K562 (cell line): ENCODE results near the gene HES5. TPM values are rescaled to one million over a fixed set of nuclear protein-coding genes. Genes with fewer than 3 reads are reported as not detected.
A peak's percentile ranks its signal among the peaks of the same experiment; 100 is the strongest.

Experiments used
- ATAC-seq: fragments of 200-7000 bp; cut with Tn5 transposase; 3 replicates; pipeline ENCODE4 v1.9.1; 2020; ENCODE audit warnings: moderate library complexity
- BruUV-seq: library from RNA; stranded (reverse); fragments of 400-500 nt; replicated peaks from 2 replicates; lab custom pipeline; 2021; lab: Mats Ljungman, UMichigan
- CTCF ChIA-PET: fragments of 300-600 bp; formaldehyde crosslinking; extraction: SDS; loops from one replicate; lab custom pipeline; 2021; ENCODE audit warnings: low intra/inter-chr PET ratio; lab: Yijun Ruan, JAX
- POLR2A ChIA-PET: fragments of 300-600, 350-650 bp; sonication (Branson Sonifier 250); formaldehyde crosslinking; extraction: SDS; loops from one replicate; lab custom pipeline; 2021; ENCODE audit warnings: antibody characterized with exemption, inconsistent platforms; lab: Yijun Ruan, JAX
- DNase-seq, 4 experiments: peaks; one replicate each; pipeline versions ENCODE4 v3.0.0 to v3.0.0-alpha.2; 2011 to 2018; ENCODE audit warnings: low spot score in 3 of 4, mixed read lengths in 3 of 4; ENCODE audit errors: extremely low read depth in 1 of 4
- FAIRE-seq: peaks from 2 replicates; lab custom pipeline; 2011; peaks lifted over from hg19 to GRCh38; lab: Jason Lieb, UNC
- H2AFZ ChIP-seq: 2 replicates; pipeline ENCODE4 v1.6.0; 2011; ENCODE audit warnings: low read depth, low read length, control low read depth, inconsistent platforms
- H3K27ac ChIP-seq: fragments of 200-600 bp; 3 replicates; pipeline ENCODE4 v1.8.0; 2011; ENCODE audit warnings: low read depth, mild to moderate bottlenecking, control low read depth, inconsistent platforms, low read length, moderate library complexity, mixed read lengths; ENCODE audit errors: extremely low read depth
- H3K27me3 ChIP-seq, 2 experiments: fragments of 300-600 bp in 1 of 2; 2 replicates in 1 of 2; 3 replicates in 1 of 2; pipeline versions ENCODE4 v1.6.0 to v1.8.0; 2011; ENCODE audit warnings: inconsistent platforms in 2 of 2, low read length in 2 of 2, mild to moderate bottlenecking in 1 of 2, mixed read lengths in 1 of 2, moderate library complexity in 1 of 2; ENCODE audit not compliant: control insufficient read depth in 2 of 2, insufficient read depth in 2 of 2
- H3K36me3 ChIP-seq: fragments of 300-600 bp; 3 replicates; pipeline ENCODE4 v1.8.0; 2011; ENCODE audit warnings: mild to moderate bottlenecking, low read length, inconsistent platforms; ENCODE audit not compliant: control insufficient read depth, insufficient read depth
- H3K4me1 ChIP-seq, 2 experiments: fragments of 200-600 bp in 1 of 2; replicated peaks in 1 of 2; 2 replicates in 1 of 2; 3 replicates in 1 of 2; pipeline versions ENCODE4 v1.5.1 to v1.8.0; 2011; ENCODE audit warnings: inconsistent platforms in 2 of 2, low read length in 2 of 2, mild to moderate bottlenecking in 1 of 2, mixed read lengths in 1 of 2, moderate library complexity in 1 of 2; ENCODE audit not compliant: control insufficient read depth in 2 of 2, insufficient read depth in 2 of 2
- H3K4me2 ChIP-seq: 2 replicates; pipeline ENCODE4 v1.6.1; 2011; ENCODE audit warnings: low read length, control low read depth, inconsistent platforms, mixed read lengths; ENCODE audit not compliant: insufficient read depth
- H3K4me3 ChIP-seq: fragments of 200-600 bp; sonication (generic), shearing (Covaris generic); 2 replicates; pipeline ENCODE4 v1.5.1; 2016; ENCODE audit warnings: control low read depth, inconsistent platforms
- H3K79me2 ChIP-seq: fragments of 200-600 bp; 3 replicates; pipeline ENCODE4 v1.8.0; 2011; ENCODE audit warnings: low read length, inconsistent platforms; ENCODE audit not compliant: control insufficient read depth, insufficient read depth
- H3K9ac ChIP-seq, 2 experiments: 2 replicates each; pipeline versions ENCODE4 v1.6.0 to v1.6.1; 2011; ENCODE audit warnings: low read depth in 2 of 2, low read length in 2 of 2, control low read depth in 1 of 2, inconsistent platforms in 1 of 2, mild to moderate bottlenecking in 1 of 2, mixed read lengths in 1 of 2; ENCODE audit not compliant: insufficient read depth in 1 of 2
- H3K9me1 ChIP-seq: one replicate; pipeline ENCODE4 v1.6.0; 2011; ENCODE audit warnings: inconsistent platforms, mild to moderate bottlenecking, low read length, moderate library complexity; ENCODE audit not compliant: control insufficient read depth, insufficient read depth
- H3K9me3 ChIP-seq: replicated peaks from 2 replicates; pipeline ENCODE4 v1.5.1; 2011; ENCODE audit warnings: low read depth, low read length, inconsistent platforms; ENCODE audit not compliant: control insufficient read depth, insufficient read depth
- H4K20me1 ChIP-seq: replicated peaks from 2 replicates; pipeline ENCODE4 v1.6.1; 2011; ENCODE audit warnings: low read length, inconsistent platforms, mixed read lengths; ENCODE audit not compliant: control insufficient read depth, insufficient read depth
- ARID1B ChIP-seq: fragments of 450-650 bp; IDR thresholded peaks from 2 replicates; pipeline ENCODE4 v1.6.1; 2016; ENCODE audit warnings: antibody characterized with exemption, mild to moderate bottlenecking, inconsistent platforms
- CCNT2 ChIP-seq: IDR thresholded peaks from 2 replicates; pipeline ENCODE4 v1.6.1; 2011; ENCODE audit warnings: borderline replicate concordance, low read depth, mild to moderate bottlenecking, moderate library complexity, mixed read lengths, low read length; ENCODE audit not compliant: insufficient read length; ENCODE audit errors: extremely low read depth
- DACH1 ChIP-seq: fragments of 450-650 bp; IDR thresholded peaks from 2 replicates; pipeline ENCODE4 v1.6.1; 2018; ENCODE audit not compliant: partially characterized antibody
- HMBOX1 ChIP-seq: sonication (generic); IDR thresholded peaks from 2 replicates; pipeline ENCODE4 v1.6.1; 2016
- KAT8 ChIP-seq: fragments of 450-650 bp; IDR thresholded peaks from 2 replicates; pipeline ENCODE4 v1.6.1; 2016; ENCODE audit warnings: low read depth, mild to moderate bottlenecking
- MAZ ChIP-seq, 2 experiments: fragments of 450-650 bp in 1 of 2; sonication (generic) in 1 of 2; formaldehyde crosslinking; IDR thresholded peaks in 1 of 2; conservative IDR thresholded peaks in 1 of 2; 2 replicates each; pipeline versions ENCODE4 v1.4.0 to v1.5.0; 2020; ENCODE audit warnings: mild to moderate bottlenecking in 1 of 2, missing genetic modification reagents in 1 of 2
- NKRF ChIP-seq: fragments of 450-650 bp; IDR thresholded peaks from 2 replicates; pipeline ENCODE4 v1.6.1; 2016; ENCODE audit warnings: borderline replicate concordance
- NRF1 ChIP-seq, 2 experiments: fragments of 450-650 bp; IDR thresholded peaks in 1 of 2; conservative IDR thresholded peaks in 1 of 2; 2 replicates each; pipeline ENCODE4 v1.6.1; 2014; ENCODE audit warnings: mild to moderate bottlenecking in 2 of 2
- POLR2AphosphoS5 ChIP-seq: IDR thresholded peaks from 2 replicates; pipeline ENCODE4 v1.6.1; 2011; ENCODE audit warnings: mild to moderate bottlenecking, low read depth, low read length, moderate library complexity; ENCODE audit not compliant: control insufficient read depth, insufficient read depth
- ZKSCAN8 ChIP-seq: fragments of 200-800 bp; sonication (Bioruptor generic); IDR thresholded peaks from 2 replicates; pipeline ENCODE4 v1.6.1; 2016; ENCODE audit warnings: missing genetic modification characterization, missing compliant biosample characterization
- ZNF184 ChIP-seq: sonication (generic); formaldehyde crosslinking; IDR thresholded peaks from 2 replicates; pipeline ENCODE4 v1.5.0; 2020; ENCODE audit warnings: missing genetic modification reagents
- ZNF518B ChIP-seq: fragments of 250-450 bp; sonication (Bioruptor Pico); IDR thresholded peaks from 2 replicates; pipeline ENCODE4 v1.5.0; 2021; ENCODE audit warnings: mild to moderate bottlenecking, moderate library complexity
- ZSCAN32 ChIP-seq: fragments of 450-650 bp; formaldehyde crosslinking; IDR thresholded peaks from 2 replicates; pipeline ENCODE4 v1.4.0; 2020; ENCODE audit warnings: mild to moderate bottlenecking, moderate library complexity
- WGBS: fragments of 100-300 bp; shearing (Covaris generic); methylation state at CpG from one replicate; pipeline ENCODE4 v1.1.6; 2016; ENCODE audit warnings: low coverage, mixed read lengths; ENCODE audit not compliant: insufficient coverage; ENCODE audit errors: missing lambda C conversion rate; 5-methylcytosine and 5-hydroxymethylcytosine counted together
- in situ Hi-C: fragments of 300-500 bp; cut with MboI; formaldehyde crosslinking; loops from 4 replicates; pipeline ENCODE4 v1.15.0; 2018; ENCODE audit warnings: inconsistent platforms, mixed read lengths
- intact Hi-C: fragments of 100-400 bp; cut with micrococcal nuclease; formaldehyde crosslinking; loops from 2 replicates; pipeline ENCODE4 v1.14.2; 2022
- polyA plus RNA-seq, 8 experiments: library from polyadenylated mRNA; depleted of rRNA in 4 of 8; stranded (reverse) in 5 of 8; unstranded in 3 of 8; fragments of >200 nt; fragmentation: Nextera tagmentation in 2 of 8; fragmentation: Illumina TruSeq in 1 of 8; extraction: Ambion mirVana in 2 of 8; extraction: Trizol in 1 of 8; gene quantifications; 2 replicates each; pipeline versions ENCODE4 v1.2.1 to v1.2.3, GENCODE V29; 2011 to 2014; ENCODE audit warnings: inconsistent platforms in 1 of 8, missing spikeins in 1 of 8
- total RNA-seq, 7 experiments: library from RNA; depleted of rRNA in 6 of 7; stranded (reverse); fragments of >200 nt in 6 of 7; fragmentation: Illumina TruSeq in 2 of 7; extraction: Trizol in 2 of 7; gene quantifications; 2 replicates each; pipeline versions ENCODE4 v1.2.1 to v1.2.3, GENCODE V29; 2011 to 2021; ENCODE audit warnings: low replicate concordance in 1 of 7

Gene HES5
- total and polyA plus RNA-seq, 9 of the 15 experiments (the other 6 are each of a cell fraction or from before 2014, with no cell fraction given): not detected

GRCh38 chr1:2544093-2544874 is 14.2 kb upstream of the HES5 start:
- intact Hi-C loops (loop anchor here (10.0 kb wide), 2 partner anchors 101 to 349 kb away; partner anchors contain the start of gene FAAP20), in situ Hi-C loops (loop anchor here (25.0 kb wide), 1 partner anchor 357 kb away; the partner anchor contains the start of gene FAAP20)
- no peaks in the 10 kb centered on the region; the same call in 1 of the 2 replicates for H4K20me1 ChIP-seq
- 29% methylated on average over 26 of the region's 26 CpGs for WGBS
- peak; percentile 82 for FAIRE-seq
- H3K9ac ChIP-seq: peak overlapping the region; percentile 47 to 90
- peak overlapping the region; percentile 82 for H3K4me2 ChIP-seq
- POLR2A ChIA-PET: interaction anchor here (0.6 to 1.5 kb wide), 6 partner anchors 15 to 1341 kb away, joined by 3 to 6 read pairs (median 3); partner anchors contain the start of gene PANK4
- no peaks in the 10 kb centered on the region for H3K27me3 ChIP-seq
- DNase-seq: peak in 2 of 4 experiments; percentile 54 to 74
- H2AFZ ChIP-seq: peak overlapping the region; percentile 75
- no peak for ATAC-seq
- H3K4me1 ChIP-seq: peaks cover 75 to 99% of the 10 kb centered on the region in 2 experiments
- BruUV-seq: no TSS peak
- H3K9me3 ChIP-seq: no peaks in the 10 kb centered on the region
- no peak overlapping the region for H3K4me3 ChIP-seq
- CTCF ChIA-PET: no interaction called here
- no peaks in the 10 kb centered on the region for H3K36me3 ChIP-seq
- peaks cover 7% of the 10 kb centered on the region for H3K9me1 ChIP-seq
- H3K79me2 ChIP-seq: peaks cover 9% of the 10 kb centered on the region; the same call in 1 of the 3 replicates
- peak overlapping the region; percentile 78 for H3K27ac ChIP-seq
- no peak for TF ChIP-seq HMBOX1
- TF ChIP-seq NRF1 (conservative IDR thresholded peaks at IDR 0.05 in 1 of 2, IDR thresholded peaks at IDR 0.05 in 1 of 2): peak; percentile 7 to 15; a peak in 2 of 4 replicates
- no peak for TF ChIP-seq DACH1
- TF ChIP-seq ARID1B: peak; percentile 60
- no peak for TF ChIP-seq ZSCAN32 (CRISPR knock-in tag)
- no peak for TF ChIP-seq ZNF184 (CRISPR knock-in tag)
- no peak for TF ChIP-seq KAT8
- TF ChIP-seq POLR2AphosphoS5: no peak
- TF ChIP-seq CCNT2: no peak
- no peak for TF ChIP-seq NKRF
- TF ChIP-seq MAZ (CRISPR knock-in tag; conservative IDR thresholded peaks at IDR 0.05 in 1 of 2, IDR thresholded peaks at IDR 0.05 in 1 of 2): peak in 1 of 2 experiments; percentile 43; a peak in 2 of 4 replicates
- TF ChIP-seq ZKSCAN8 (CRISPR knock-in tag): peak; percentile 98
- no peak for TF ChIP-seq ZNF518B
